HepG2 (cell line): Measurements from ENCODE around the gene NALCN.

Source experiments
- BHLHE40 ChIP-seq: IDR thresholded peaks from 2 replicates; pipeline ENCODE4 v1.6.1; 2011; ENCODE audit warnings: low read length, improper control_type of control experiment
- CBFB ChIP-seq: sonication (generic); formaldehyde crosslinking; IDR thresholded peaks from 2 replicates; pipeline ENCODE4 v1.4.0; 2020; ENCODE audit warnings: missing genetic modification reagents
- CTCF ChIP-seq: sonication (generic); formaldehyde crosslinking; IDR thresholded peaks from 2 replicates; pipeline ENCODE4 v1.5.0; 2020; ENCODE audit warnings: mild to moderate bottlenecking, missing genetic modification reagents, moderate library complexity
- EP300 ChIP-seq, 3 experiments: sonication (generic) in 1 of 3; formaldehyde crosslinking in 1 of 3; IDR thresholded peaks; 2 replicates each; pipeline versions ENCODE4 v1.5.1 to v1.6.1; 2011 to 2020; ENCODE audit warnings: low read depth in 2 of 3, low read length in 2 of 3, borderline replicate concordance in 1 of 3, improper control_type of control experiment in 1 of 3, mild to moderate bottlenecking in 1 of 3, missing genetic modification reagents in 1 of 3, moderate library complexity in 1 of 3
- EZH2 ChIP-seq: conservative IDR thresholded peaks from 2 replicates; pipeline ENCODE4 v1.6.1; 2012; ENCODE audit warnings: mild to moderate bottlenecking, low read depth, low read length, moderate library complexity
- JDP2 ChIP-seq: sonication (generic); formaldehyde crosslinking; IDR thresholded peaks from 2 replicates; pipeline ENCODE4 v1.8.1; 2022; ENCODE audit warnings: missing genetic modification reagents, borderline replicate concordance
- JUN ChIP-seq: sonication (generic); formaldehyde crosslinking; IDR thresholded peaks from 2 replicates; pipeline ENCODE4 v1.4.0; 2020; ENCODE audit warnings: mild to moderate bottlenecking, missing genetic modification reagents
- SNRNP70 ChIP-seq: fragments of 200-400 bp; formaldehyde crosslinking; IDR thresholded peaks from 2 replicates; pipeline ENCODE4 v1.6.1; 2017; ENCODE audit warnings: mild to moderate bottlenecking, low read depth, low read length, moderate library complexity
- STAT6 ChIP-seq: sonication (generic); formaldehyde crosslinking; IDR thresholded peaks from 2 replicates; pipeline ENCODE4 v1.4.0; 2020; ENCODE audit warnings: missing genetic modification reagents, mild to moderate bottlenecking, borderline replicate concordance
- THYN1 ChIP-seq: sonication (generic); formaldehyde crosslinking; IDR thresholded peaks from 2 replicates; pipeline ENCODE4 v1.8.1; 2023; ENCODE audit warnings: low read depth, mild to moderate bottlenecking, moderate library complexity, missing genetic modification reagents, borderline replicate concordance
- ZFP36 ChIP-seq: fragments of 150-350 bp; IDR thresholded peaks from 2 replicates; pipeline ENCODE4 v1.6.1; 2018; ENCODE audit warnings: borderline replicate concordance, low read length, low read depth; ENCODE audit not compliant: partially characterized antibody
- ZKSCAN8 ChIP-seq: IDR thresholded peaks from 2 replicates; pipeline ENCODE4 v1.6.1; 2016; ENCODE audit warnings: borderline replicate concordance, missing genetic modification reagents, missing compliant biosample characterization
- ZNF446 ChIP-seq: sonication (generic); formaldehyde crosslinking; IDR thresholded peaks from 2 replicates; pipeline ENCODE4 v1.5.0; 2020; ENCODE audit warnings: mild to moderate bottlenecking, missing genetic modification reagents
- ZNF781 ChIP-seq: sonication (generic); formaldehyde crosslinking; IDR thresholded peaks from 2 replicates; pipeline ENCODE4 v1.5.1; 2020; ENCODE audit warnings: borderline replicate concordance, mild to moderate bottlenecking, missing genetic modification reagents; ENCODE audit errors: not compliant biosample characterization

GRCh38 chr13:101452519-101453485 is 36.5 kb upstream of the NALCN start, which contains the start of gene ITGBL1:
- TF ChIP-seq ZNF446 (CRISPR knock-in tag) (no peak), EP300 (IDR thresholded peaks at IDR 0.05; ENCODE audit: low read depth in 2 of 2, low read length in 2 of 2) (no peak), EP300 (CRISPR knock-in tag; IDR thresholded peaks at IDR 0.05; ENCODE audit: borderline replicate concordance) (no peak), CTCF (no peak), JDP2 (CRISPR knock-in tag) (no peak), CBFB (CRISPR knock-in tag) (no peak), STAT6 (CRISPR knock-in tag) (no peak), EZH2 (no peak), JUN (CRISPR knock-in tag) (no peak), BHLHE40 (no peak), THYN1 (CRISPR knock-in tag) (no peak), ZNF781 (no peak), ZFP36 (no peak), SNRNP70 (no peak), ZKSCAN8 (no peak)
